HG02852 (cell line): Measurements from ENCODE around the gene SEZ6.
"Not testable (repeated sequence)": the region's sequence is repeated elsewhere in the genome, so short reads cannot be mapped to it uniquely, and the experiment has no call there.

Experiments
- ATAC-seq: cut with Tn5 transposase; IDR thresholded peaks from one replicate; pipeline ENCODE4 v1.9.1; 2021; ENCODE audit warnings: mild to moderate bottlenecking, moderate library complexity; ENCODE audit not compliant: unreplicated experiment

Gene SEZ6

GRCh38 chr17:28941251-28941650 lies 64.6 kb downstream of the SEZ6 start:
- ATAC-seq, result no peak

GRCh38 chr17:28940675-28941074 lies 65.2 kb downstream of the SEZ6 start:
- ATAC-seq, result no peak

GRCh38 chr17:28940142-28940541 lies 65.7 kb downstream of the SEZ6 start:
- ATAC-seq, result no peak

GRCh38 chr17:28938552-28938951 lies 67.3 kb downstream of the SEZ6 start:
- ATAC-seq, result no peak

GRCh38 chr17:28937044-28937729 lies 68.6 kb downstream of the SEZ6 start:
- ATAC-seq, result no peak

GRCh38 chr17:28935744-28936460 lies 69.9 kb downstream of the SEZ6 start:
- no peak for ATAC-seq

GRCh38 chr17:28934508-28934907 lies 71.3 kb downstream of the SEZ6 start:
- not testable (repeated sequence) for ATAC-seq

GRCh38 chr17:28929787-28930186 lies 76.0 kb downstream of the SEZ6 start:
- no peak for ATAC-seq

- no peak for ATAC-seq
Observed at GRCh38 chr17:28928061-28928460, 77.8 kb downstream of the SEZ6 start.

GRCh38 chr17:28926786-28927185 lies 79.0 kb downstream of the SEZ6 start:
- ATAC-seq, result no peak

- no peak for ATAC-seq
Observed at GRCh38 chr17:28926366-28926765, 79.5 kb downstream of the SEZ6 start.

GRCh38 chr17:28925912-28926365 lies 79.9 kb downstream of the SEZ6 start:
- ATAC-seq, result no peak

GRCh38 chr17:28920201-28920600 lies 85.6 kb downstream of the SEZ6 start:
- no peak for ATAC-seq

GRCh38 chr17:28918295-28918694 lies 87.5 kb downstream of the SEZ6 start:
- ATAC-seq, result no peak

- ATAC-seq, result no peak
Observed at GRCh38 chr17:28917465-28917864, 88.4 kb downstream of the SEZ6 start.

GRCh38 chr17:28917029-28917428 lies 88.8 kb downstream of the SEZ6 start:
- no peak for ATAC-seq

GRCh38 chr17:28916302-28916934 lies 89.4 kb downstream of the SEZ6 start:
- ATAC-seq, result no peak

- ATAC-seq, result no peak
Observed at GRCh38 chr17:28912938-28913333, 92.9 kb downstream of the SEZ6 start.

- no peak for ATAC-seq
Observed at GRCh38 chr17:28912281-28912937, 93.4 kb downstream of the SEZ6 start.

- no peak for ATAC-seq
Observed at GRCh38 chr17:28911411-28912045, 94.3 kb downstream of the SEZ6 start.

GRCh38 chr17:28910534-28910933 lies 95.3 kb downstream of the SEZ6 start:
- no peak for ATAC-seq
